Transverse colon (tissue), 4 donors: ENCODE results near the gene CDK17.

Source experiments
- EP300 ChIP-seq: sonication (generic); formaldehyde crosslinking; IDR thresholded peaks from one replicate; pipeline ENCODE4 v1.6.1; 2017; ENCODE audit warnings: antibody characterized with exemption, low read depth
- POLR2A ChIP-seq: fragments of 450-650 bp; IDR thresholded peaks from one replicate; pipeline ENCODE4 v1.6.1; 2016; ENCODE audit warnings: antibody characterized with exemption, mild to moderate bottlenecking, moderate library complexity
- POLR2AphosphoS5 ChIP-seq, 3 donors: sonication (generic); formaldehyde crosslinking; IDR thresholded peaks; one replicate each; pipeline ENCODE4 v1.6.1; 2016; ENCODE audit warnings: antibody characterized with exemption in 3 of 3
- TF ChIP-seq, protein P1 (sequence below), 5 experiments: fragments of 200-600 bp in 3 of 5; fragments of 450-650 bp in 2 of 5; sonication (generic) in 3 of 5; IDR thresholded peaks; 1 replicate in 2 of 5; 2 replicates in 3 of 5; pipeline ENCODE4 v1.5.1; 2016 to 2017; ENCODE audit warnings: antibody characterized with exemption in 5 of 5, inconsistent platforms in 3 of 5, mild to moderate bottlenecking in 2 of 5, moderate library complexity in 1 of 5

GRCh38 chr12:96347130-96347699 is 53.0 kb downstream of the CDK17 start:
- TF ChIP-seq, protein P1, sequence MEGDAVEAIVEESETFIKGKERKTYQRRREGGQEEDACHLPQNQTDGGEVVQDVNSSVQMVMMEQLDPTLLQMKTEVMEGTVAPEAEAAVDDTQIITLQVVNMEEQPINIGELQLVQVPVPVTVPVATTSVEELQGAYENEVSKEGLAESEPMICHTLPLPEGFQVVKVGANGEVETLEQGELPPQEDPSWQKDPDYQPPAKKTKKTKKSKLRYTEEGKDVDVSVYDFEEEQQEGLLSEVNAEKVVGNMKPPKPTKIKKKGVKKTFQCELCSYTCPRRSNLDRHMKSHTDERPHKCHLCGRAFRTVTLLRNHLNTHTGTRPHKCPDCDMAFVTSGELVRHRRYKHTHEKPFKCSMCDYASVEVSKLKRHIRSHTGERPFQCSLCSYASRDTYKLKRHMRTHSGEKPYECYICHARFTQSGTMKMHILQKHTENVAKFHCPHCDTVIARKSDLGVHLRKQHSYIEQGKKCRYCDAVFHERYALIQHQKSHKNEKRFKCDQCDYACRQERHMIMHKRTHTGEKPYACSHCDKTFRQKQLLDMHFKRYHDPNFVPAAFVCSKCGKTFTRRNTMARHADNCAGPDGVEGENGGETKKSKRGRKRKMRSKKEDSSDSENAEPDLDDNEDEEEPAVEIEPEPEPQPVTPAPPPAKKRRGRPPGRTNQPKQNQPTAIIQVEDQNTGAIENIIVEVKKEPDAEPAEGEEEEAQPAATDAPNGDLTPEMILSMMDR (IDR thresholded peaks at IDR 0.05): no peak
- no peak for TF ChIP-seq POLR2A
- TF ChIP-seq POLR2AphosphoS5 (IDR thresholded peaks at IDR 0.05): no peak
- no peak for TF ChIP-seq EP300
